Stimulated activated CD4-positive, alpha-beta T cell treated with anti-CD3 and anti-CD28 coated beads, Interleukin-12 subunit alpha, Interleukin-12 subunit beta, amount 100 ng/mL, for 48 hours (primary cell): ENCODE measurements around the gene ANO7.
A peak's percentile ranks its signal among the peaks of the same experiment; 100 is the strongest.

ENCODE experiments used
- DNase-seq, 3 donors: peaks; one replicate each; pipeline ENCODE4 v3.0.0-alpha.2; 2020; ENCODE audit warnings: low read depth in 2 of 3, low spot score in 1 of 3

The ANO7 gene, protein sequence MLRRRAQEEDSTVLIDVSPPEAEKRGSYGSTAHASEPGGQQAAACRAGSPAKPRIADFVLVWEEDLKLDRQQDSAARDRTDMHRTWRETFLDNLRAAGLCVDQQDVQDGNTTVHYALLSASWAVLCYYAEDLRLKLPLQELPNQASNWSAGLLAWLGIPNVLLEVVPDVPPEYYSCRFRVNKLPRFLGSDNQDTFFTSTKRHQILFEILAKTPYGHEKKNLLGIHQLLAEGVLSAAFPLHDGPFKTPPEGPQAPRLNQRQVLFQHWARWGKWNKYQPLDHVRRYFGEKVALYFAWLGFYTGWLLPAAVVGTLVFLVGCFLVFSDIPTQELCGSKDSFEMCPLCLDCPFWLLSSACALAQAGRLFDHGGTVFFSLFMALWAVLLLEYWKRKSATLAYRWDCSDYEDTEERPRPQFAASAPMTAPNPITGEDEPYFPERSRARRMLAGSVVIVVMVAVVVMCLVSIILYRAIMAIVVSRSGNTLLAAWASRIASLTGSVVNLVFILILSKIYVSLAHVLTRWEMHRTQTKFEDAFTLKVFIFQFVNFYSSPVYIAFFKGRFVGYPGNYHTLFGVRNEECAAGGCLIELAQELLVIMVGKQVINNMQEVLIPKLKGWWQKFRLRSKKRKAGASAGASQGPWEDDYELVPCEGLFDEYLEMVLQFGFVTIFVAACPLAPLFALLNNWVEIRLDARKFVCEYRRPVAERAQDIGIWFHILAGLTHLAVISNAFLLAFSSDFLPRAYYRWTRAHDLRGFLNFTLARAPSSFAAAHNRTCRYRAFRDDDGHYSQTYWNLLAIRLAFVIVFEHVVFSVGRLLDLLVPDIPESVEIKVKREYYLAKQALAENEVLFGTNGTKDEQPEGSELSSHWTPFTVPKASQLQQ

GRCh38 chr2:241188361-241189092 is at the start of gene ANO7:
Gene ANO7, plus strand, starts transcription at chr2:241188677. Its CDS starts 1,387 bp downstream, at chr2:241190064.
- DNase-seq: no peak

DNA sequence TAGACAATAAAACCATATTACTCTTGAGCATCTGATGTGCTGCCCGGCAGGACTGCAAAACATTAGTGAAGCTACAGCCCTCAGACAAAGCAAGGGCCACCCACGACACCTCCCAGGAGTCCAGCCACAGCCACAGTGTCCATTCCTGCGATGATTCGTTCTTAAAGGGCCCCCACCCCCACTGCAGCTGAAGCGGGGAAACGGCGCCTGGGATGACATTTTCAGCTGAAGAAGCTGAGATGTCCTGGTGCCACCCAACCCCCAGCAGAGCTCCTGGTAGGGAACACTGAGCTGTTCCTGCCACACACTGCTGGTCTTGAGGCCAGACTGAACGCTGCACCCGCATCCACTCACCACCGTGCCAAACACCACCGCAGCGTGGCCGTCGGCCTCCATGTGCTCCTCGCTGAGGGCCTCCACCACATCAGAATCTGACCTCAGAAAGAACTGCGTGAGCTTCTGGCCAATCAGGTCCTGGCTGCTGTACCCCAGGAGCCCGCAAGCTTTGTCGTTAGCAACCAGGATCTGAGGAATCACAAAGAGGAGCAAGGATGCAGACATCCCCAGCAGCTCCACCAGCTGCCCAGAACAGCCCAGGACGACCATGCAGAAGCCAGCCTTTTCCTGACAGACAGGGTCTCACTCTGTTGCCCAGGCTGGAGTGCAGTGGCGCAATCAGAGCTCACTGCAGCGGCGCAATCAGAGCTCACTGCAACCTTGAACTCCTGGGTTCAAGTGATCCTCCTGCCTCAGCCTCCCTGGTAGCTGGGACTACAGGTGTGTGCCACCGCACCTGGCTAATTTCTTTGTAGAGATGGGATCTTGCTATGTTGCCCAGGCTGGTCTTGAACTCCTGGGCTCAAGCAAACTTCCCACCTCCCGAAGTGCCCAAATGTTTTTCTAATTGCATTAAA is 48.7 kb upstream of the ANO7 start:
- no peak for DNase-seq

GRCh38 chr2:241140445-241140840 is 48.0 kb upstream of the ANO7 start:
- DNase-seq: no peak

DNA sequence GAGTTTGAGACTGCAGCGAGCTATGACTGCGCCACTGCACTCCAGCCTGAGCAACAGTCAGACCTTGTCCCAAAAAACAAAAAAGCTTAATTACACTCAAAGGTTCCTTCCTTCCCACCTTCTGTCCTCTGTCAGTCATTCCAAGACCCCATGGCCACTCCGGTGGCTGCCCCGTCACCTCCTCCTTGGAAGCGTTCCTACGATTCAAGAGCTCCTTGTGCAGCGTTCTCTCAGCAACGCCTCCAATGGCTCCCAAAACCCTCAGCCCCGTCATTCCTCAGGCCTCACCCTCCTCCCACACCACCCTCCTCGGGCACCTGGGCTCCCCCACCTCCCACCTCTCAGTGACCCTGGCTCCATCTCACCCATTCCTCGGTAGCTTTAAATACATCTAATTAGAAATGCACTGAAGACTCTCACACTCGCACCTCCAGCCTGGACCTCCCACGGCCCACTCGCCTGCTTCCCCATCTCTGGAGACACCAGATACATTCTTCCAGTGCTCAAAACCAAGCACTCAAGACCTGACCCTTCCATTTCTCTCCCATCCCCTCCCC is 47.2 kb upstream of the ANO7 start:
- no peak for DNase-seq

- DNase-seq: no peak
Measured at GRCh38 chr2:241142063-241142462, 46.4 kb upstream of the ANO7 start.

DNA sequence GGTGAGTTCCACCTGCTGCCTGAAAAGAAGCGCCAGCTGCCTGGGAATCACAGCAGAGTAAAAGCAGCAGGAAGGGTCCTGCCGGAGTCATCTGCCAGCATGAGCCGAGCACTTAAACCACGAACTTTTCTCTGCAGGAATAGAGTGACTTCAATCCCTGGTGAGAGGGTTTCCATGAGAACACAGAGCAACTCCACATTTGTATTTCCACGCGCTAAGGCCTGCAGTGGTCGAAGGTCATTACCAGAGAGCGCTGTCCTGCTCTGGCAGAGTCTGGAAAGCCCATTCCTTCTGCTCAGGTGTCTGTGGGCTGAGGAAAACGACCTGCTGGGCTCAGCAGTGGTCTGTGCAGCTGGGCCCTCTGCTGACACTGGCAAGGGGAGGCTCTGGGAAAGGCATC is 45.9 kb upstream of the ANO7 start:
- DNase-seq: no peak

DNA sequence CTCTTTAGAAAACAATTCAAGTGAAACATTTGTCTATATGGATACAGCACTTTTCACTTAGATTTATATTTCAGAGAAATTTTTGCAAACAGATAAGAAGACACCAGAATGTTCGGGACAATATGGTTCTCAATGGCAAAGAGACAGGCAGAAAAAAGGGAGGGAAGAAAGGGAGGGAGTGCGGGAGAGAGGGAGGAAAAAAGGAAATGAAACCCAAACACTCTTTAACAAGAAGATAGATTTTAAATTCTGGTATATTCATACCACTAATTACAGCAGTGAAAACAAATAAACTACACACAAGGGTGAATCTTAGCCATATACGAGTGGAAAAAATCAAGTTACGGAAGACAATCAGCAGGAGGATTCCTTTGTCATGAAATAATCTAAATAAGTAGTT is 42.2 kb upstream of the ANO7 start:
- no peak for DNase-seq

GRCh38 chr2:241147336-241147735 is 41.1 kb upstream of the ANO7 start:
- no peak for DNase-seq

DNA sequence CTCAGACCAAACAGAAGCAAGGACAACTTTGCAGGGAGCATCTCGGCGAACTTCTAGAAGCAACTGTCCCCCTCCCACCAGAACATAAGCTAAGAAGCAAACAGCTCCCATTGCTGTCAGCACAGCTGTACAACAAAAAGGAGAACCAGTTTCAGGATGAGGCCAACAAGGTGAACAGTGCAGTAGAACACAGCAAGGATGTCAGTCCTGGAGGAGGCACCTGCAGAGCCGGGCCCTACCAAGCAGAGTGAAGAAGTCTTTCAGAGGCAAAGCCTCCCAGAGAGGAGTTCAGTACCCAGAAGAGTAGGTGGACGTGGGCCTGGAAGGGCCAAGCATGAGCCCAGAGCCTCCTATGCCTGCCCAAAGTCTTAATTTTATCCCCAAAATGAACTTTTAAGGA is 40.2 kb upstream of the ANO7 start:
- no peak for DNase-seq

DNA sequence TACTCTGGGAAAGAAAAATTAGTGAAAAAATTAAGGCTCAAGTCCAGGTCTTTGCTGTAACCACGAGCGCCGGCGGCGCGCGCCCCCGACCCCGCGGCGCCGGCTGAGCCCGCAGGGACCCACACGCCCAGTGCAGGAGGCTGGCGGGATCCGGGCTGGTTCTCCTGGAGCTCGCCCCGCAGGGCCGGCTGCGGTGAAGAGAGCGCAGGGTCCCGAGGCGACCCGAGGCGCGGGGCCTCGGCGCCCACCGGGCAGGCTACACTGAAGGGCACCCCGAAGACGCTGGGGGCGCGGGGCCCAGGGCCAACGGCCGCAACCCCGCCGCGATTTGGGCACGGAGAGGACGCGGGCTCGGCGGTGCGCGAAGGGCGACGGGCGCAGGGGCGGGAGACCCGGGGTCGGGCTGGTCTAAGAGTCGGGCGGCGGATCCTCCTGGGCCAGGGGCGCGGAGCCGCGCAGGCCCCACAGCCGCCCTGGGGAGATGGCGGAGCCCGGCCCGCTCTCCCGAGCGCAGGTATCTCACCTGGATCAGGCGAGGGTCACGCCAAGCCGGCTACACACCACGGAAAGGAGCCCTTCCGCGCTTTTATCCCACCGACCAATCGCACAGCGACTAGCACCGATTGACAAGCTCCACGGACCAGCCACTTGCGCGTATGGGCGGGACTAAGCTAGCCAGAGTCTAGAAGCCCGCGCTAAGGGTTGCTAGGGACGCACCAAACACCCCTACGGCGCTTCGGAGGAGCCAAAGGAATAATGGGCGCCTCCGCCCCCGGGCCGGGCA is 39.4 kb upstream of the ANO7 start, which contains the start of gene PASK:
Gene PASK, minus strand, starts transcription at position 582 of the 784 bp plus-strand sequence. CDS start 6,440 bp downstream, outside the sequence.
- peak; percentile 87 to 93 (median 91) for DNase-seq

GRCh38 chr2:241149675-241149924 is 38.9 kb upstream of the ANO7 start:
- DNase-seq: no peak

DNA sequence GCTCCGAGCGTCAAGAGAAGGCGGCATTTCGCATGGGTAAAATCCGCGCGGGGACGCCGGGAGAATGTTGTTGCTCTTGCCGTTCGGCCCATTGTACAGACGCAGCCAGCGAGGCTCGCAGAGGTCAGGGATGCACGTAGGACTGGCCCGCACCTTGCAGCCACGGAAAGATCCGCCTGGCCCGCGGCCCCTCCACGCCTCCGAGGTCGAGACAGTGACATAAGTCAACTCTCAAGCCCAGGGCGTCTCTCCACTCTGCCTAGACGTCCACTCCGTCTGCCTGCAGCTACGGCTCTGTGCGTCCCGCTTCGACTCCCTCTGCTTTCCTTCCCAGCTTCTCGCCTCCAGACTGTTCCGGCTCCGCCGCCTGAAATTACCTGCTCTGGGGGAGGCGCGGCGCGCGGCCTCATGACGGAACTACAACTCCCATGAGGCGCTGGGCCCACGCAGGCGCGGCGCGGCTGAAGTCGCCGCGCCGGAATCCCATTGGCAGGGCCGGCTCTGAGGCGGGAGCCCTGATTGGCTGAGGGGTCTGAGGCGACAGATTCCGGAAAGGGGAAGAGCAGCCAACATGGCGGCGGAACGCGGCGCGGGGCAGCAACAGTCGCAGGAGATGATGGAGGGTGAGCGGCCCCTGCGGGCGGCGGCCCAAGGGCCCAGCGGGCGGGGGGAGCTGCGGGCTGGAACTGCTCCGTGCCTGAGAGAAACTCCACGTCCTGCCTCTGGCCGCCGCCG is 38.4 kb upstream of the ANO7 start, which contains the start of gene PPP1R7:
Gene PPP1R7, plus strand, starts transcription at position 543 of the 735 bp plus-strand sequence. Its CDS starts 29 bp downstream, at position 572.
- peak; percentile 86 to 94 (median 93) for DNase-seq

- no peak for DNase-seq
Measured at GRCh38 chr2:241150660-241151530, 37.6 kb upstream of the ANO7 start.

DNA sequence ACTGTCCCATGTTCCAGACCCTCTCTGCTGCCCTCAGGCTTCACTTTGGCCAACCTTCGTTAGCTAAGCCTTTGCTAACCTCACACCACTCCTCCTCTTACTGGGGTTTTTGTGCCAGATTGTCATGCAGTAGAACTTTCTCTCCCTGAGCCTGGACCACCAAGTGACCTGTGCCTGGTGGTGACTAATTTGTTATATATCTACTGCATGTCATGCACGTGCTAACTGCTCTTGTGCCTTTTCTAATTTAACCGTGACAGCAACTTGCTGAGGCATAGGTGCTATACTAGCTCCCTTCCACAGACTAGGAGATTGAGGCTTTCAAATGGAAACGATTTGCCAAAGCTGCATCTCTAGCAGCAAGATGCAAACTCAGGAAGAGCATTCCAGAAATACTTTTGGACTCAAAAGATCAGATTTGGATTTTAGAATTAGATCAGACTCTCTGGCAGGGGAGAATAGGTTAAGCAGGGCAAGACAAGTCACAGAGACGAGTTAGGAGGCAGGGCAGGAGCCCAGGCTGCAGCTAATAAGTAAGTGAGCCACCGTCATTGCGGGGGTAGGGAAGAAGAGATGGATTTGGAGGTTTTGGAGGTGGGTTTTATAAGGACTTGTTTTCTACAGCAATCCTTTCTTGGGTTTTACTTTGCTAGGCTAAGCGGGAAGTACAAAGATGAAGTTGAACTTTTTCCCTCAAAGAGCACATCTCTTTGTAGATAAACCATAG is 36.4 kb upstream of the ANO7 start:
- DNase-seq: no peak

- DNase-seq: no peak
Measured at GRCh38 chr2:241153616-241154015, 34.9 kb upstream of the ANO7 start.

- peak; percentile 19 to 34 (median 28) for DNase-seq
Measured at GRCh38 chr2:241154915-241155314, 33.6 kb upstream of the ANO7 start.

GRCh38 chr2:241155936-241156335 is 32.5 kb upstream of the ANO7 start:
- no peak for DNase-seq
